CD4-positive, CD25-positive, alpha-beta regulatory T cell (primary cell): ENCODE data around the gene PDE4B. TPM values are rescaled to one million over a fixed set of nuclear protein-coding genes. Genes with fewer than 3 reads are reported as not detected.

Source experiments
- ATAC-seq, 2 donors: fragments of 150-1000 bp; cut with Tn5 transposase; one replicate each; pipeline ENCODE4 v1.10.0; 2021; ENCODE audit warnings: low read depth in 2 of 2, moderate number of reproducible peaks in 2 of 2, moderate library complexity in 1 of 2
- DNase-seq, 3 donors: peaks; one replicate each; pipeline versions ENCODE4 v3.0.0 to v3.0.0-alpha.2; 2012 to 2022; ENCODE audit warnings: mixed read lengths in 1 of 3
- H3K27ac ChIP-seq: one replicate; pipeline ENCODE4 v1.7.0; 2013; ENCODE audit warnings: mild to moderate bottlenecking, low read length; ENCODE audit not compliant: insufficient read depth, poor library complexity, severe bottlenecking
- H3K27me3 ChIP-seq: one replicate; pipeline ENCODE4 v1.7.0; 2013; ENCODE audit warnings: low read length; ENCODE audit not compliant: control insufficient read depth, insufficient read depth
- H3K36me3 ChIP-seq: one replicate; pipeline ENCODE4 v1.7.0; 2013; ENCODE audit warnings: mild to moderate bottlenecking, low read length, moderate library complexity; ENCODE audit not compliant: control insufficient read depth, insufficient read depth
- H3K4me1 ChIP-seq: 2 replicates; pipeline ENCODE4 v1.7.0; 2013; ENCODE audit warnings: mild to moderate bottlenecking, low read length; ENCODE audit not compliant: insufficient read depth, control insufficient read depth, poor library complexity, severe bottlenecking
- H3K4me3 ChIP-seq: one replicate; pipeline ENCODE4 v1.7.0; 2013; ENCODE audit warnings: low read depth, mild to moderate bottlenecking, low read length, moderate library complexity
- H3K9me3 ChIP-seq, 2 experiments: 1 replicate in 1 of 2; 2 replicates in 1 of 2; pipeline ENCODE4 v1.7.0; 2013; ENCODE audit warnings: low read length in 2 of 2, mild to moderate bottlenecking in 1 of 2, moderate library complexity in 1 of 2; ENCODE audit not compliant: control insufficient read depth in 2 of 2
- H3K27ac Mint-ChIP-seq, 3 donors: one replicate each; pipeline ENCODE4 v1.8.0; 2020 to 2022; ENCODE audit warnings: mild to moderate bottlenecking in 3 of 3, mixed read lengths in 3 of 3, moderate library complexity in 2 of 3
- H3K27me3 Mint-ChIP-seq: one replicate; pipeline ENCODE4 v1.8.0; 2022; ENCODE audit warnings: mild to moderate bottlenecking, mixed read lengths
- H3K36me3 Mint-ChIP-seq: one replicate; pipeline ENCODE4 v1.8.0; 2020; ENCODE audit warnings: mixed read lengths
- H3K4me1 Mint-ChIP-seq, 4 donors: one replicate each; pipeline ENCODE4 v1.8.0; 2020 to 2022; ENCODE audit warnings: mixed read lengths in 4 of 4, mild to moderate bottlenecking in 1 of 4
- H3K4me3 Mint-ChIP-seq, 4 donors: one replicate each; pipeline ENCODE4 v1.8.0; 2020 to 2022; ENCODE audit warnings: mild to moderate bottlenecking in 4 of 4, mixed read lengths in 4 of 4, moderate library complexity in 3 of 4
- H3K9me3 Mint-ChIP-seq, 7 donors: one replicate each; pipeline ENCODE4 v1.8.0; 2020 to 2022; ENCODE audit warnings: mixed read lengths in 7 of 7, mild to moderate bottlenecking in 3 of 7, moderate library complexity in 2 of 7
- polyA plus RNA-seq, 4 donors: library from polyadenylated mRNA; unstranded; fragments of 300-500 nt; fragmentation: Illumina TruSeq; gene quantifications; one replicate each; pipeline ENCODE4 v1.2.3, GENCODE V29; 2021
- total RNA-seq: library from RNA; stranded (reverse); gene quantifications from one replicate; pipeline ENCODE4 v1.2.3, GENCODE V29; 2022

Gene PDE4B
- total and polyA plus RNA-seq, 5 donors from 2014 or later, result 63.9 to 200 (median 75.4) TPM

DNA sequence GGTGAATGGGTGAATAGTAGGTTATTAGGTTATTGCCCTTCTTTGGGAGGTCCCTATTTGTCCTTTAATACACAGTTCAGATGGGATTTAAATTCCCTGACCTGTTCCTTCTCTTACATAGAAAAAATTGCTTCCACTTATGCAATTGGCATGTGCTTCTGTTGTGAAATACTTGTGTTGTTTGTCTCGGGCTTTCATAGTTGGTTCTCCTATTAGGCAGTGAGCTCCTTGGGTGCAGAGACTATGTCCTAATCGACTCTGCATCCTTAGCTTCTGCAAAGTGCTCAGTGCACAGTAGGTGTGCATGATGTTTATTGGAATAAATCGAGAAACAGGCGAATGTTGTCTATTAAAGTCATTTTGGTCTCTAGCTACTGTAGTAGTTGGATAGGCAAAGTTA lies 1.3 kb upstream of the PDE4B start:
- peaks cover 63% of the 10 kb centered on the region for H3K27me3 Mint-ChIP-seq
- no peak overlapping the region for H3K27ac Mint-ChIP-seq
- Histone ChIP-seq H3K4me1 (no peaks in the 10 kb centered on the region), H3K4me3 (no peak overlapping the region), H3K36me3 (no peaks in the 10 kb centered on the region), H3K27ac (no peak overlapping the region), H3K9me3 (peaks cover 5% of the 10 kb centered on the region in 2 experiments), H3K27me3 (peaks cover 19% of the 10 kb centered on the region)
- no peaks in the 10 kb centered on the region for H3K4me1 Mint-ChIP-seq
- DNase-seq (no peak), ATAC-seq (no peak)
- no peak overlapping the region for H3K4me3 Mint-ChIP-seq
- H3K9me3 Mint-ChIP-seq, result peaks cover 0 to 11% (median 8%) of the 10 kb centered on the region in 7 donors
- no peaks in the 10 kb centered on the region for H3K36me3 Mint-ChIP-seq

- no peak for DNase-seq
Measured at GRCh38 chr1:65791801-65792668, 660 bp upstream of the PDE4B start.

DNA sequence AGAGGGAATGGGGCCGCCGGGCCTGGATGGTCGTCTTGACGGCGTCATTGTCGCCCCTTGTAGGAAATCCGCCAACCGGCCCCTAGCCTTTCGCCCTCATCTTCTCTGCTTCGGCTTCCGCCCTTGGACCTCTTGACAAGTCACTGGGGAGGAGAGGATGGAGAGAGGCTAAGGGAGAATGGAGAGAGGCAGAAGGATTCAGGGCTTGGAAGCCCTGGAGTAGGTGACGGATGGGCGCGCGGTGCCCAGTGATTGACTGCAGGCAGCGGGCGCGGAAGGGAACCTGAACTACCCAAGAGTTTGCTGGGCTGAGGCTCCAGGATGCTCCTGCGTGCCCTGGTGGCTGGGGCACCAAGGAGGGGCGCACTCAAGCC lies 651 bp downstream of the PDE4B start:
- ATAC-seq (no peak), DNase-seq (no peak)
- Histone ChIP-seq H3K9me3 (peaks cover 5% of the 10 kb centered on the region in 2 experiments), H3K27ac (no peak overlapping the region), H3K4me3 (no peak overlapping the region), H3K27me3 (peaks cover 19% of the 10 kb centered on the region), H3K4me1 (no peaks in the 10 kb centered on the region), H3K36me3 (no peaks in the 10 kb centered on the region)
- Mint-ChIP-seq H3K27me3 (peaks cover 63% of the 10 kb centered on the region), H3K36me3 (no peaks in the 10 kb centered on the region), H3K9me3 (peaks cover 0 to 11% (median 7%) of the 10 kb centered on the region in 7 donors), H3K27ac (no peak overlapping the region), H3K4me1 (no peaks in the 10 kb centered on the region), H3K4me3 (no peak overlapping the region)

More at GRCh38 chr1:65791801-65792668, 660 bp upstream of the PDE4B start:
- Mint-ChIP-seq H3K9me3 (peaks cover 0 to 11% (median 8%) of the 10 kb centered on the region in 7 donors), H3K36me3 (no peaks in the 10 kb centered on the region), H3K4me3 (no peak overlapping the region), H3K27ac (no peak overlapping the region), H3K4me1 (no peaks in the 10 kb centered on the region), H3K27me3 (peaks cover 69% of the 10 kb centered on the region)
- no peak for ATAC-seq
- Histone ChIP-seq H3K27ac (no peak overlapping the region), H3K4me3 (no peak overlapping the region), H3K36me3 (no peaks in the 10 kb centered on the region), H3K9me3 (peaks cover 5% of the 10 kb centered on the region in 2 experiments), H3K4me1 (no peaks in the 10 kb centered on the region), H3K27me3 (peaks cover 19% of the 10 kb centered on the region)

DNA sequence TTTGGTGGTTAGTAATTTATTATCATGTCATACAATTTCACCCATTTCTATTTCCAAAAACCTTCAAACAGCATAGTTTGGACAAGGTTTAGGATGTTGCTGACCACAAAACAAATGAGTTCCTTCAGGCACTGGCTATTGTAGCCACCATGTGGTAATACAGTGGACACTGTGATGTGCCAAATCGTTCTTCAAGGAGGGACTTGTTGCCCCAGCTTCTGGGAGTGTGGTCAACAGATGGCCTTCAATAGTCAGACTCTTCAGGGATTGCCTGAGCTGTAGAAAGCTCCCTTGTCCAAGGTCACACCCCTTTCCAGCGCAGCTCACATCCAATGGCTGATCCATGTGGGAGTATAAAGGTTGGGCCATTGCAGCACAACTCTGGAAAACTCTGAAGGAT lies 2.6 kb downstream of the PDE4B start:
- no peak for DNase-seq
- H3K4me1 Mint-ChIP-seq, result no peaks in the 10 kb centered on the region
- no peaks in the 10 kb centered on the region for H3K36me3 ChIP-seq
- peaks cover 17% of the 10 kb centered on the region for H3K27me3 ChIP-seq
- no peak overlapping the region for H3K4me3 Mint-ChIP-seq
- H3K36me3 Mint-ChIP-seq, result no peaks in the 10 kb centered on the region
- H3K9me3 Mint-ChIP-seq, result peaks cover 0 to 6% (median under 1%) of the 10 kb centered on the region in 7 donors
- no peaks in the 10 kb centered on the region for H3K4me1 ChIP-seq
- no peak overlapping the region for H3K27ac ChIP-seq
- ATAC-seq, result no peak
- no peaks in the 10 kb centered on the region for H3K9me3 ChIP-seq
- H3K4me3 ChIP-seq, result no peak overlapping the region
- H3K27ac Mint-ChIP-seq, result no peak overlapping the region
- H3K27me3 Mint-ChIP-seq, result peaks cover 55% of the 10 kb centered on the region

DNA sequence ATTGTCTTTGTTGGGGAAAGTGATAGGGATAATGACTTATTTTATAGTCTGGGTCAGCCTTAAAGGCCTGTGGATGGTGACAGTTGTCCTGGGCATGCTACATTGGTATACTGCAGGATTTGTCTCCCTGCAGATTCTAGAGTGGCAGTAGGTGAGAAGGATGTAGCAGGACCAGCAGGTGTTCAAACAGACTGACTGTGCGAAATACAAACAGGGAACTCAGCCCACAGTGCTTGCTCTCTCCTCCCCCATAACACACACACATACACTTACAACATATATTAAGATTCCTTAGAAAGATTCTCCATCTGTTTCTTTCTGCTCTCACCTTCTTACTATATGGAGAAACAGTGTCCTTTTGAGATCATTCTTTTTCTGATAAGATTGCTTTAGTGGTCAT lies 6.9 kb downstream of the PDE4B start:
- peaks cover 24% of the 10 kb centered on the region for H3K27me3 Mint-ChIP-seq

DNA sequence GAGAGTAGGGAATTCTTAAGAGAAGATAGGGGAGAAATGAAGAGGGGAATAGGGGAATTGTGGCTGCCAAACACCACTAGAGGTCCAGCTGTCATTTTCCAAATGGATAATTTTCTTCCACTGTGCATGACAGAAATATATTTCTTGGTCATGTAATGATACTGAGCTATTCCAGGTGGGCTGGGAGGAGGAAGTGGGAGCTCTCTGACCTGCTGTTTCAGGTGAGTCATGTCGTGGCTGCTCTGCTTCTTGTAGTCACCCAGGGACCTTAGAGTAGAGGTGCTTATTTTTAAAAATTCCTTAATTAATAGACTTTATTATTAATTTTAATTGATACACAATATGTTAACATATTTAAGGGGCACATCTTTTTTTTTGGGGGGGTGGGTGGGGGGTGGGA lies 11.9 kb downstream of the PDE4B start:
- Histone ChIP-seq H3K36me3 (no peaks in the 10 kb centered on the region), H3K27ac (no peak overlapping the region), H3K4me1 (no peaks in the 10 kb centered on the region), H3K4me3 (no peak overlapping the region), H3K9me3 (no peaks in the 10 kb centered on the region), H3K27me3 (no peaks in the 10 kb centered on the region)
- Mint-ChIP-seq H3K4me3 (no peak overlapping the region), H3K4me1 (no peaks in the 10 kb centered on the region), H3K9me3 (no peaks in the 10 kb centered on the region), H3K36me3 (no peaks in the 10 kb centered on the region), H3K27me3 (peaks cover 6% of the 10 kb centered on the region), H3K27ac (no peak overlapping the region)
- DNase-seq (no peak), ATAC-seq (no peak)

More for the DNA sequence above, 6.9 kb downstream of the PDE4B start:
- no peak for DNase-seq
- H3K27ac Mint-ChIP-seq, result no peak overlapping the region
- H3K4me1 ChIP-seq, result no peaks in the 10 kb centered on the region
- H3K27ac ChIP-seq, result no peak overlapping the region
- H3K4me3 Mint-ChIP-seq, result no peak overlapping the region
- no peaks in the 10 kb centered on the region for H3K9me3 Mint-ChIP-seq
- H3K9me3 ChIP-seq, result no peaks in the 10 kb centered on the region
- H3K27me3 ChIP-seq, result peaks cover 7% of the 10 kb centered on the region
- no peaks in the 10 kb centered on the region for H3K4me1 Mint-ChIP-seq
- no peak for ATAC-seq
- no peaks in the 10 kb centered on the region for H3K36me3 ChIP-seq
- no peaks in the 10 kb centered on the region for H3K36me3 Mint-ChIP-seq
- H3K4me3 ChIP-seq, result no peak overlapping the region

DNA sequence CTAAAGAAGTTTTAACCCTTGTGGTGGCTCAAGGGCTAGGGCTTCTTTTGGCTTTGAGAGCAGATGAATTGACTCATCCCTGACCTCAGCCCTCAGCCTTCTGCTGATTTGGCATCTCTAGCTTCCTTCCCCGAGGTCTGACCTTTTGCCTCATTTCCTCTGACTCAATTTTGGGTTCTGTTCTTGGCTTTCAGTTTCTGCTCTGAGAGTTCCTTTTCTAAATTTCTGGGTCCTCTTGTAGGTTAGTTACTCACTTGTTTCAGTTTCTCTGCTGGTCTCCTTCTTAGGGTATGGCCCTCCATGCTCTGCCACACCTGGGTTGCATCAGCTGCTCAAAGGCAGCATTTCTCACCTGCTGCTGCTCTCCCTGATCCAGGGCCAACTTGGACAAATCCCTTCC lies 19.4 kb downstream of the PDE4B start:
- Mint-ChIP-seq H3K27ac (peak overlapping the region in 2 of 3 donors; percentile 6 to 63), H3K27me3 (peaks cover 6% of the 10 kb centered on the region), H3K36me3 (no peaks in the 10 kb centered on the region), H3K9me3 (peaks cover 0 to 3% (median 0%) of the 10 kb centered on the region in 7 donors), H3K4me1 (peaks cover 3 to 17% (median 11%) of the 10 kb centered on the region in 4 donors), H3K4me3 (peak overlapping the region in 2 of 4 donors; percentile 7 to 33)
- peak in 2 of 3 donors; percentile 5 to 85 for DNase-seq
- Histone ChIP-seq H3K4me3 (peak overlapping the region; percentile 5), H3K27me3 (no peaks in the 10 kb centered on the region), H3K4me1 (no peaks in the 10 kb centered on the region), H3K36me3 (no peaks in the 10 kb centered on the region), H3K9me3 (no peaks in the 10 kb centered on the region), H3K27ac (no peak overlapping the region)
- peak; percentile 70 for ATAC-seq

- Histone ChIP-seq H3K36me3 (no peaks in the 10 kb centered on the region), H3K4me1 (no peaks in the 10 kb centered on the region), H3K27ac (no peak overlapping the region), H3K9me3 (no peaks in the 10 kb centered on the region), H3K4me3 (no peak overlapping the region), H3K27me3 (peaks cover 3% of the 10 kb centered on the region)
- H3K36me3 Mint-ChIP-seq, result no peaks in the 10 kb centered on the region
- no peak overlapping the region for H3K27ac Mint-ChIP-seq
- DNase-seq (no peak), ATAC-seq (no peak)
- peaks cover 3 to 17% (median 11%) of the 10 kb centered on the region in 4 donors for H3K4me1 Mint-ChIP-seq
- H3K4me3 Mint-ChIP-seq, result no peak overlapping the region
- H3K9me3 Mint-ChIP-seq, result peaks cover 0 to 4% (median 0%) of the 10 kb centered on the region in 7 donors
- no peaks in the 10 kb centered on the region for H3K27me3 Mint-ChIP-seq
Measured at GRCh38 chr1:65813956-65814355, 21.3 kb downstream of the PDE4B start.
